ENCODE measurements around the gene JAK3.

DNA sequence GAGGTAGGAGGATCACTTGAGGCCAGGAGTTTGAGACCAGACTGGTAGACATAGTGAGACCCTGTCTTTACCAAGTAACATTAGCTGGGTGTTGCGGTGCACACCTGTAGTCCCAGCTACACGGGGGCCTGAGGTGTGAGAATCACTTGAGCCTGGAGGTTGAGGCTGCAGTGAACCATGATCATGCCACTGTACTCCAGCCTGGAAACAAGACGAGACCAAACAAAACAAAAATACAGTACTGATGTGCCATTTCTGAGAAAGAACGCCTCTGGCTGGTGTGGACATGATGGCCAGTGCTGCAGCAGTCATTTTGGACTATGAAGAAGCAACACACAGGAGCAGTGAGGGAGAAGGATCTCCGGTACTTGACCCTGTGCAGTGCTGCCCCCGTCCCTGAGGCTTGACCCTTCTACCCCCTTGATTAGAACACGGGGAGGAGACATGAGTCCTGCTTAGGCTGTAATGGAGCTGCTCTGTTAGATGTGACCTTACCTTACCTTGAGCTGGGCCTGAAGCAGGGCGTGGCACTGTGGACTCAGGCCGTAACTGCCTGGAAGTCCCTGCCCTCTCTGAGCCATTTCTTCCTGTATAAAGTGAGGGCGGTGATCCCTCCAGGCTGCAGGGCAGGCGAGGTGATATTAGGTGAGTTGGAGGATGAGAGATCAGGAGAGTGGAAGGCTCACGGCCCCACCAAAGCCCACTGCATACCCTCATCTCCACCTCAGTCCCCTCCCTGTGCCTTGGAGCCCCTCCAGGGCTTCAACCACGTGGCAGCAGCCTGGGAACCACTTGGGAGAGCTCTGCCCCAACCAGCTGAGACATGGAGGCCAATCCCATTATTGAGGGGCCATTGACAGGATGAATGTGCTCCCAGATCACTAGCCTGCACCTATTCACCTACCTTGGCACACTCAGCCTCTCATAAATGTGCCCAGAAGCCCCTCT is 17.9 kb upstream of the JAK3 start:
- TF ChIP-seq PPARA (CRISPR knock-in tag; IDR thresholded peaks at IDR 0.05; ENCODE audit: borderline replicate concordance): no peak
- no peak for TF ChIP-seq ZFP3 (CRISPR knock-in tag; IDR thresholded peaks at IDR 0.05)
- TF ChIP-seq ZNF70 (CRISPR knock-in tag; IDR thresholded peaks at IDR 0.05): no peak
- TF ChIP-seq ARNTL (CRISPR knock-in tag; IDR thresholded peaks at IDR 0.05; ENCODE audit: borderline replicate concordance, low read depth): no peak
- TF ChIP-seq, protein P1, sequence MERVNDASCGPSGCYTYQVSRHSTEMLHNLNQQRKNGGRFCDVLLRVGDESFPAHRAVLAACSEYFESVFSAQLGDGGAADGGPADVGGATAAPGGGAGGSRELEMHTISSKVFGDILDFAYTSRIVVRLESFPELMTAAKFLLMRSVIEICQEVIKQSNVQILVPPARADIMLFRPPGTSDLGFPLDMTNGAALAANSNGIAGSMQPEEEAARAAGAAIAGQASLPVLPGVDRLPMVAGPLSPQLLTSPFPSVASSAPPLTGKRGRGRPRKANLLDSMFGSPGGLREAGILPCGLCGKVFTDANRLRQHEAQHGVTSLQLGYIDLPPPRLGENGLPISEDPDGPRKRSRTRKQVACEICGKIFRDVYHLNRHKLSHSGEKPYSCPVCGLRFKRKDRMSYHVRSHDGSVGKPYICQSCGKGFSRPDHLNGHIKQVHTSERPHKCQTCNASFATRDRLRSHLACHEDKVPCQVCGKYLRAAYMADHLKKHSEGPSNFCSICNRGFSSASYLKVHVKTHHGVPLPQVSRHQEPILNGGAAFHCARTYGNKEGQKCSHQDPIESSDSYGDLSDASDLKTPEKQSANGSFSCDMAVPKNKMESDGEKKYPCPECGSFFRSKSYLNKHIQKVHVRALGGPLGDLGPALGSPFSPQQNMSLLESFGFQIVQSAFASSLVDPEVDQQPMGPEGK (CRISPR knock-in tag; IDR thresholded peaks at IDR 0.05; ENCODE audit: borderline replicate concordance): no peak
- TF ChIP-seq, protein P2, sequence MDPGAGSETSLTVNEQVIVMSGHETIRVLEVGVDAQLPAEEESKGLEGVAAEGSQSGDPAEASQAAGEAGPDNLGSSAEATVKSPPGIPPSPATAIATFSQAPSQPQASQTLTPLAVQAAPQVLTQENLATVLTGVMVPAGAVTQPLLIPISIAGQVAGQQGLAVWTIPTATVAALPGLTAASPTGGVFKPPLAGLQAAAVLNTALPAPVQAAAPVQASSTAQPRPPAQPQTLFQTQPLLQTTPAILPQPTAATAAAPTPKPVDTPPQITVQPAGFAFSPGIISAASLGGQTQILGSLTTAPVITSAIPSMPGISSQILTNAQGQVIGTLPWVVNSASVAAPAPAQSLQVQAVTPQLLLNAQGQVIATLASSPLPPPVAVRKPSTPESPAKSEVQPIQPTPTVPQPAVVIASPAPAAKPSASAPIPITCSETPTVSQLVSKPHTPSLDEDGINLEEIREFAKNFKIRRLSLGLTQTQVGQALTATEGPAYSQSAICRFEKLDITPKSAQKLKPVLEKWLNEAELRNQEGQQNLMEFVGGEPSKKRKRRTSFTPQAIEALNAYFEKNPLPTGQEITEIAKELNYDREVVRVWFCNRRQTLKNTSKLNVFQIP (CRISPR knock-in tag; IDR thresholded peaks at IDR 0.05; ENCODE audit: borderline replicate concordance, low read depth): no peak
- peak; percentile 43; the same call in 1 of the 2 replicates for TF ChIP-seq ESRRG (CRISPR knock-in tag; IDR thresholded peaks at IDR 0.05)
- no peak for TF ChIP-seq ZNF8 (CRISPR knock-in tag; IDR thresholded peaks at IDR 0.05)
- TF ChIP-seq BACH2 (CRISPR knock-in tag; IDR thresholded peaks at IDR 0.05; ENCODE audit: borderline replicate concordance): no peak
- no peak for TF ChIP-seq GLIS3 (CRISPR knock-in tag; IDR thresholded peaks at IDR 0.05)
- TF ChIP-seq RARB (CRISPR knock-in tag; IDR thresholded peaks at IDR 0.05): no peak
- no peak for TF ChIP-seq TOX (CRISPR knock-in tag; IDR thresholded peaks at IDR 0.05; ENCODE audit: borderline replicate concordance)
- TF ChIP-seq, protein P3, sequence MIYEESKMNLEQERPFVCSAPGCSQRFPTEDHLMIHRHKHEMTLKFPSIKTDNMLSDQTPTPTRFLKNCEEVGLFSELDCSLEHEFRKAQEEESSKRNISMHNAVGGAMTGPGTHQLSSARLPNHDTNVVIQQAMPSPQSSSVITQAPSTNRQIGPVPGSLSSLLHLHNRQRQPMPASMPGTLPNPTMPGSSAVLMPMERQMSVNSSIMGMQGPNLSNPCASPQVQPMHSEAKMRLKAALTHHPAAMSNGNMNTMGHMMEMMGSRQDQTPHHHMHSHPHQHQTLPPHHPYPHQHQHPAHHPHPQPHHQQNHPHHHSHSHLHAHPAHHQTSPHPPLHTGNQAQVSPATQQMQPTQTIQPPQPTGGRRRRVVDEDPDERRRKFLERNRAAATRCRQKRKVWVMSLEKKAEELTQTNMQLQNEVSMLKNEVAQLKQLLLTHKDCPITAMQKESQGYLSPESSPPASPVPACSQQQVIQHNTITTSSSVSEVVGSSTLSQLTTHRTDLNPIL (CRISPR knock-in tag; IDR thresholded peaks at IDR 0.05; ENCODE audit: low read depth): no peak
- no peak for TF ChIP-seq TCF4 (CRISPR knock-in tag; IDR thresholded peaks at IDR 0.05; ENCODE audit: borderline replicate concordance)

All from SK-N-SH treated with all-trans-retinoic acid at 6 μM for 48 hours (cell line).